ENCODE measurements around the gene SSRP1. TPM values are rescaled to one million over a fixed set of nuclear protein-coding genes. Genes with fewer than 3 reads are reported as not detected.
"Not testable (repeated sequence)": the region's sequence is repeated elsewhere in the genome, so short reads cannot be mapped to it uniquely, and the experiment has no call there.

SSRP1 gene
- polyA plus RNA-seq, 4 donors, result 32.4 to 95.4 (median 63.7) TPM

DNA sequence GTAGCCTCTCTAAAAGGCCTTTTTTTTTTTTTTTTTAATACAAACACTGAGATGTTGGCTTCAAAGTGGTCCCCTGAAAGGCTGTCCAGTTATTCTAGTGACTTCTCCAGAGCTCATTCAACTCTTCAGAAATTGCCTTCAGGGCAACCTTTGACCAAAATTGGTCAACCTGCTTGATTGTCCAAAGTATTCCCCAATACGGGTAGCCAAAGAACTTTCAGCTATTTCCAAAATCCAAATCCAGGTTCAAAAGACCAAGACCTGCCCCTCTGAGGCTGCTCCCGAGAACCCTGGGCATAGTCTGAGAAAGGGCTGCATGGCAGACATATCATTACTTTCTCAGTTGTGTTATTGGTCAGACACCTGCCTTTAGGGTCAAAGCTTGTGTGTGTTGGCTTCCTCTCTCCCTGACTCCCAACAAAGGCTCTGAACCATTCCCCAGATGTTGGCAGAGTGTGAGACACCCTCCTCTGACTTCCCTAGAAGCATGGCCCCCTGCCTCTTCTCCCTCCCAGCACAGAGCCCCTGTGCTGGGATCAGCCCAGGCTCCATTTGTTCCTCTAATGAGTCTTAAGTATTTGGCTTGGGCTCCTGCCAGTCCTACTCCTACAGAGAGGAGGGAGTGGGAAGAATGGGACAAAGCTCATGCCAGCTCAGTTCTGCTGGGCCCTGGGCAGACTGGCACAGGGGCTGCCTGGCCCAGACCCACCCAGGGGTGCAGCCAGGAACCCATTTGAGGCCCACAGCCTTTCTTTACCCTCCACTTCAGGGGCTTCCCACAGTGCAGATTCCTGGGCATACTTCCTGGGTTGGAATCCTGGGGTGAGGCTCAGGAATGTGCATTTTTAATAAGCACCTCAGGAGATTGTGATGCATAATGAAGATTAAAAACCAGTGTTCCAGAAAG is 41.2 kb downstream of the SSRP1 start:
- Histone ChIP-seq H3K27ac (ENCODE audit: low read depth in 1 of 3, low read length in 2 of 3) (peak overlapping the region in 1 of 3 donors; percentile 42), H3K36me3 (ENCODE audit: control insufficient read depth in 3 of 3, insufficient read depth in 2 of 3, low read depth in 1 of 3, low read length in 3 of 3) (peaks cover 6 to 25% (median 6%) of the 10 kb centered on the region in 3 donors), H3K4me3 (ENCODE audit: low read depth in 1 of 3, low read length in 3 of 3) (no peak overlapping the region), H3K9me3 (ENCODE audit: control insufficient read depth in 2 of 2, insufficient read depth in 1 of 2, low read depth in 1 of 2, low read length in 1 of 2) (peaks cover 0 to 15% of the 10 kb centered on the region in 2 donors), H3K27me3 (ENCODE audit: control insufficient read depth in 3 of 3, insufficient read depth in 3 of 3, low read length in 3 of 3) (no peaks in the 10 kb centered on the region), H3K4me1 (ENCODE audit: control insufficient read depth in 3 of 3, insufficient read depth in 2 of 3, low read depth in 1 of 3, low read length in 2 of 3) (peaks cover under 1 to 19% (median 7%) of the 10 kb centered on the region in 3 donors)
- 30 to 68% (median 50%) methylated on average over 2 of the region's 2 CpGs for WGBS, 3 donors
- DNase-seq, result peak in 1 of 2 donors; percentile 67
- FAIRE-seq, result no peak

- H3K27ac ChIP-seq (ENCODE audit: low read depth in 1 of 3, low read length in 2 of 3), result no peak overlapping the region
- H3K36me3 ChIP-seq (ENCODE audit: control insufficient read depth in 3 of 3, insufficient read depth in 2 of 3, low read depth in 1 of 3, low read length in 3 of 3), result peaks cover 0 to 2% (median 0%) of the 10 kb centered on the region in 3 donors
- H3K4me3 ChIP-seq (ENCODE audit: low read depth in 1 of 3, low read length in 3 of 3), result no peak overlapping the region
- 7 to 51% (median 21%) methylated on average over 1 of the region's 1 CpG for WGBS, 3 donors
- FAIRE-seq (no peak), DNase-seq (peak; percentile 58 to 86)
- H3K4me1 ChIP-seq (ENCODE audit: control insufficient read depth in 3 of 3, insufficient read depth in 2 of 3, low read depth in 1 of 3, low read length in 2 of 3), result peaks cover 2 to 31% (median 13%) of the 10 kb centered on the region in 3 donors
- no peaks in the 10 kb centered on the region for H3K9me3 ChIP-seq (ENCODE audit: control insufficient read depth in 2 of 2, insufficient read depth in 1 of 2, low read depth in 1 of 2, low read length in 1 of 2)
- H3K27me3 ChIP-seq (ENCODE audit: control insufficient read depth in 3 of 3, insufficient read depth in 3 of 3, low read length in 3 of 3), result no peaks in the 10 kb centered on the region
These were observed 45.4 kb downstream of the SSRP1 start for GRCh38 chr11:57290288-57290687.

DNA sequence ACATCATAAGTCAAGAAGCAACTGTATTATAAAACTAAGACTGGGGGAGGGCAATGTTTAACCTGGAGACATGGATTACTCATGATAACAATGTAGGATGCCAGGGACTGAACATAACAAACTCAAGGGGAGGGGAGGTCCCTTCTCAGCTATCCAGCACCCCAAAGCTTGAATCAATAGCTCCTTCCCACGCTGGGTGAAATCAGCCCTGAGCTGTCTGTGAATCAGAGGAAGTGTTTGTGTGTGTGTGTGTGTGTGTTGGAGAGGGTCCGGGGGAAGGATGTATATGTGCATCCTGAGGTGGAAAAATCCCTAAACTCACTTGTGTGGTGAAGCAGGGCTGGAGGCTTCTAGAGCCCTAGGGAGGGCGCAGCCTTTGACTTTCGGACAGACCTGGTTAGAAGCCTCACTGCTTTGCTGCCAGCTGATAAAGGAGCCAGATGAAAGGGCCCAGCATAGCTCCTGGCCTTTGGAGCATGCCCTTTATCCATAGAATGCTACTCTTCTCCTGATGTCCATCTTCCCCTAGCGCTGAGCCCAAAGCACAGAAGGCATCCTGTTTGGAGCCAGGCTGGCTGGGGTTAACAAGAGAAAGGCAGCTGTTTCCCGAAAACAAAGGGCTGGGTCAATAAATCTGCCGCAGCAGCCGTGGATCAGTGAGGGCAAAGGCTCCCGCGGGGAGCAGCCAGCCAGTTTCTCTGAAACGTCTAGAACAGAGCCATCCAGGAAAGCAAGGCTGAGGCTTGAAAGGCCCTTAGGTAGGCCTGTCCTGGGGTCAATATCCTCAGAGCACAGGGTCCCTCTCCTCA is 46.7 kb downstream of the SSRP1 start:
- no peak for FAIRE-seq
- H3K36me3 ChIP-seq (ENCODE audit: control insufficient read depth in 3 of 3, insufficient read depth in 2 of 3, low read depth in 1 of 3, low read length in 3 of 3), result no peaks in the 10 kb centered on the region
- DNase-seq, result peak; percentile 36 to 62
- 4 to 15% (median 13%) methylated on average over 11 of the region's 11 CpGs for WGBS, 3 donors
- H3K27me3 ChIP-seq (ENCODE audit: control insufficient read depth in 3 of 3, insufficient read depth in 3 of 3, low read length in 3 of 3), result no peaks in the 10 kb centered on the region
- H3K9me3 ChIP-seq (ENCODE audit: control insufficient read depth in 2 of 2, insufficient read depth in 1 of 2, low read depth in 1 of 2, low read length in 1 of 2), result no peaks in the 10 kb centered on the region
- peak overlapping the region in 2 of 3 donors; percentile 35 to 59 for H3K27ac ChIP-seq (ENCODE audit: low read depth in 1 of 3, low read length in 2 of 3)
- peaks cover 2 to 30% (median 7%) of the 10 kb centered on the region in 3 donors for H3K4me1 ChIP-seq (ENCODE audit: control insufficient read depth in 3 of 3, insufficient read depth in 2 of 3, low read depth in 1 of 3, low read length in 2 of 3)
- H3K4me3 ChIP-seq (ENCODE audit: low read depth in 1 of 3, low read length in 3 of 3), result no peak overlapping the region

- FAIRE-seq (no peak), DNase-seq (no peak)
- Histone ChIP-seq H3K36me3 (ENCODE audit: control insufficient read depth in 3 of 3, insufficient read depth in 2 of 3, low read depth in 1 of 3, low read length in 3 of 3) (no peaks in the 10 kb centered on the region), H3K4me1 (ENCODE audit: control insufficient read depth in 3 of 3, insufficient read depth in 2 of 3, low read depth in 1 of 3, low read length in 2 of 3) (peaks cover 2 to 26% (median 9%) of the 10 kb centered on the region in 3 donors), H3K27me3 (ENCODE audit: control insufficient read depth in 3 of 3, insufficient read depth in 3 of 3, low read length in 3 of 3) (no peaks in the 10 kb centered on the region), H3K9me3 (ENCODE audit: control insufficient read depth in 2 of 2, insufficient read depth in 1 of 2, low read depth in 1 of 2, low read length in 1 of 2) (no peaks in the 10 kb centered on the region), H3K27ac (ENCODE audit: low read depth in 1 of 3, low read length in 2 of 3) (no peak overlapping the region), H3K4me3 (ENCODE audit: low read depth in 1 of 3, low read length in 3 of 3) (no peak overlapping the region)
- WGBS, 3 donors, result 89 to 92% (median 91%) methylated on average over 3 of the region's 3 CpGs
These were observed 47.8 kb downstream of the SSRP1 start for GRCh38 chr11:57287884-57288283.

GRCh38 chr11:57283231-57283990 is 52.3 kb downstream of the SSRP1 start:
- Histone ChIP-seq H3K27ac (ENCODE audit: low read depth in 1 of 3, low read length in 2 of 3) (peak overlapping the region in 1 of 3 donors; percentile 27), H3K27me3 (ENCODE audit: control insufficient read depth in 3 of 3, insufficient read depth in 3 of 3, low read length in 3 of 3) (no peaks in the 10 kb centered on the region), H3K4me1 (ENCODE audit: control insufficient read depth in 3 of 3, insufficient read depth in 2 of 3, low read depth in 1 of 3, low read length in 2 of 3) (peaks cover 0 to 8% (median 2%) of the 10 kb centered on the region in 3 donors), H3K36me3 (ENCODE audit: control insufficient read depth in 3 of 3, insufficient read depth in 2 of 3, low read depth in 1 of 3, low read length in 3 of 3) (no peaks in the 10 kb centered on the region), H3K9me3 (ENCODE audit: control insufficient read depth in 2 of 2, insufficient read depth in 1 of 2, low read depth in 1 of 2, low read length in 1 of 2) (no peaks in the 10 kb centered on the region), H3K4me3 (ENCODE audit: low read depth in 1 of 3, low read length in 3 of 3) (no peak overlapping the region)
- 56 to 76% (median 58%) methylated on average over 2 of the region's 2 CpGs for WGBS, 3 donors
- FAIRE-seq, result no peak
- DNase-seq, result peak in 1 of 2 donors; percentile 51

DNA sequence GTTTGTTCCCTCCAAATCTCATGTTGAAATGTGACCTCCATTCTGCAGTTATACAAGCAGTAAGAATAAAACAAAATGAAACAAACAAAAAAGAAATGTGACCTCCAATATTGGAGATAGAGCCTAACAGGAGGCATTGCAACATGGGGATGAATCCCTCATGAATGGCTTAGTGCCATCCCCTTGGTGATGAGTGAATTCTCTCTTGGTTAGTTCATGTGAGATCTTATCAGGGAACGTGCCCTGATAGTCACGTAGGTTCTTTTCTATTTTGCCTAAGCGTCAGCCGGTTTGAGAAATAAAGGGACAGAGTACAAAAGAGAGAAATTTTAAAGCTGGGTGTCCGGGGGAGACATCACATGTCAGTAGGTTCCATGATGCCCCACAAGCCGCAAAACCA is 54.1 kb downstream of the SSRP1 start:
- H3K27ac ChIP-seq (ENCODE audit: low read depth in 1 of 3, low read length in 2 of 3); H3K4me3 ChIP-seq (ENCODE audit: low read depth in 1 of 3, low read length in 3 of 3); DNase-seq; H3K36me3 ChIP-seq (ENCODE audit: control insufficient read depth in 3 of 3, insufficient read depth in 2 of 3, low read depth in 1 of 3, low read length in 3 of 3); FAIRE-seq; H3K9me3 ChIP-seq (ENCODE audit: control insufficient read depth in 2 of 2, insufficient read depth in 1 of 2, low read depth in 1 of 2, low read length in 1 of 2); H3K27me3 ChIP-seq (ENCODE audit: control insufficient read depth in 3 of 3, insufficient read depth in 3 of 3, low read length in 3 of 3): not testable (repeated sequence)
- H3K4me1 ChIP-seq (ENCODE audit: control insufficient read depth in 3 of 3, insufficient read depth in 2 of 3, low read depth in 1 of 3, low read length in 2 of 3), result peaks cover 2 to 12% (median 4%) of the 10 kb centered on the region in 3 donors
- WGBS, 3 donors, result 85 to 94% (median 90%) methylated on average over 6 of the region's 6 CpGs

DNA sequence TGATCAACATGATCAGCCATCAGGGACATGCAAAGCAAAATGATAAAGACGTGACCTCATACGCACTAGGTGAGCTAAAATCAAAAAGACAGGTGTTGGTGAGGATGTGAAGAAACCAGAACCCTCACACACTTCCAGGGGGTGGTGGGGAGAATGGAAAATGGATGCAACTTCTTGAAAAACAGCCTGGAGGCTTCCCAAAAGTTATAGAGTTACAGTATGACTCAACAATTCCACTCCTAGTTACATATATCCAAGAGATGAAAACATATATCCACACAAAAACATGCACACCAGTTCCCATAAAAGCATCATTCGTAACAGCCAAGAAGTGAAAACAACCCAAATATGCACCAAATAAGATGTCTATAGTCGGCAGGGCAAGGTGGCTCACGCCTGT is 56.6 kb downstream of the SSRP1 start:
- Histone ChIP-seq H3K9me3 (ENCODE audit: control insufficient read depth in 2 of 2, insufficient read depth in 1 of 2, low read depth in 1 of 2, low read length in 1 of 2) (no peaks in the 10 kb centered on the region), H3K27ac (ENCODE audit: low read depth in 1 of 3, low read length in 2 of 3) (no peak overlapping the region), H3K36me3 (ENCODE audit: control insufficient read depth in 3 of 3, insufficient read depth in 2 of 3, low read depth in 1 of 3, low read length in 3 of 3) (no peaks in the 10 kb centered on the region), H3K4me3 (ENCODE audit: low read depth in 1 of 3, low read length in 3 of 3) (no peak overlapping the region), H3K4me1 (ENCODE audit: control insufficient read depth in 3 of 3, insufficient read depth in 2 of 3, low read depth in 1 of 3, low read length in 2 of 3) (peaks cover 2 to 10% (median 4%) of the 10 kb centered on the region in 3 donors), H3K27me3 (ENCODE audit: control insufficient read depth in 3 of 3, insufficient read depth in 3 of 3, low read length in 3 of 3) (no peaks in the 10 kb centered on the region)
- WGBS, 3 donors, result 75 to 88% (median 86%) methylated on average over 5 of the region's 5 CpGs
- DNase-seq (no peak), FAIRE-seq (no peak)

DNA sequence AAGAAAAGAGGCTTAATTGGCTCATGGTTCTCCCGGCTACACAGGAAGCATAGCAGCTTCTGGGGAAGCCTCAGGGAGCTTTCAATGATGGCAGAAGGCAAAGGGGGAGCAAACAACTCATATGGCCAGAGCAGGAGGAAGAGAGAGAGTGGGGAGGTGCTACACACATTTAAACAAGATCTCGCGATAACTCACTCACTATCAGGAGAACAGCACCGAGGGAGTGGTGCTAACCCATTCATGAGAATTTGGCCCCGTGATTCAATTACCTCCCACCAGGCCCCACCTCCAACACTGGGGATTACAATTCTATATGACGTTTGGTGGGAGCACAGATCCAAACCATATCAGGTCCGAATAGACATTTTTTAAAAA is 57.0 kb downstream of the SSRP1 start:
- DNase-seq, result no peak
- Histone ChIP-seq H3K36me3 (ENCODE audit: control insufficient read depth in 3 of 3, insufficient read depth in 2 of 3, low read depth in 1 of 3, low read length in 3 of 3) (no peaks in the 10 kb centered on the region), H3K4me3 (ENCODE audit: low read depth in 1 of 3, low read length in 3 of 3) (no peak overlapping the region), H3K4me1 (ENCODE audit: control insufficient read depth in 3 of 3, insufficient read depth in 2 of 3, low read depth in 1 of 3, low read length in 2 of 3) (peaks cover under 1 to 6% (median 4%) of the 10 kb centered on the region in 3 donors), H3K27me3 (ENCODE audit: control insufficient read depth in 3 of 3, insufficient read depth in 3 of 3, low read length in 3 of 3) (no peaks in the 10 kb centered on the region), H3K27ac (ENCODE audit: low read depth in 1 of 3, low read length in 2 of 3) (no peak overlapping the region), H3K9me3 (ENCODE audit: control insufficient read depth in 2 of 2, insufficient read depth in 1 of 2, low read depth in 1 of 2, low read length in 1 of 2) (peaks cover 0 to under 1% of the 10 kb centered on the region in 2 donors)
- WGBS, 3 donors, result 68 to 82% (median 70%) methylated on average over 7 of the region's 7 CpGs
- FAIRE-seq, result no peak

Data from small intestine (tissue), 7 donors.